ENCODE measurements around the gene BOD1L1.

The BOD1L1 gene

DNA sequence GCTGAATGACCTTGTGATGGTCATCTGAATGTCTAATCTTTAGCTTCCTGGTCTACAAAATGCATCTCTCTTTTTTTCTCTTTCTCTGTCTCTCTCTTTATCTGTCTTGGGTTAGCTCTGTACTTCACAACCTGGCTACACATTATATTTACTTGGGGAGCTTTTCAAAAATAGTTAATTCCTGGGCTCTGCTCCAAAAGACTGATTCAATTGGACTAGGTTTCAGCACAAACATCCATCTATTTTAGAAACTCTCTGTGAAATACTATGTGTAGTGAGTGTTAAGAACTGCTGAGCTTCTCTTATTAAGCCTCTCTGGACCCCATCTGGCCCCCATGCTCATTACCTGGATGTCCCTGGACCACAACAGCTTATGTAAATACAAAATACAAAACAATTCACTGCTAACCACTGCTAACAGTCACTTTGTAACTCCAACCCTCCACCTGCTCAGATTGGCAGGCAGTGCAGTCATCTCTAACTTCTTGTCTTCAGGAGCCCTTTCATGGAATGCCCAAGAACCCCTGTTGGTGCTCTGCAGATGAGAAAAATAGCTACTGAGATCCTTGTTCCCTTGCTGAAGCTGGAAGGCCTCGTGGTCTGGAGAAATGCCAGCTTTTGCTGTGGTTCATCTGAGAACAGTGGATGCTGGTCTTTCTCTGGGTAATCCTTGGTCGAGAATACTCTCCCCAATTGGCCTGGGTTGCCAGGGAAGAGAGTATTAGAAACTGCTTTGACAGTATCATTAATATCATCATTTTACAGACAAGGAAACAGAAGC, 14.8 kb upstream of the BOD1L1 start:
- Histone ChIP-seq H3K27ac (replicated peaks; ENCODE audit: low read length) (no peak overlapping the region), H2BK12ac (ENCODE audit: low read length) (no peak overlapping the region), H3K4me1 (ENCODE audit: control insufficient read depth in 2 of 2, insufficient read depth in 1 of 2, low read depth in 1 of 2, low read length in 2 of 2) (peaks cover 0 to 24% of the 10 kb centered on the region in 2 donors), H4K8ac (ENCODE audit: low read depth, low read length) (no peak overlapping the region), H3K36me3 (replicated peaks in 1 of 2; ENCODE audit: control insufficient read depth in 2 of 2, insufficient read depth in 2 of 2, low read length in 2 of 2) (no peaks in the 10 kb centered on the region), H3K4ac (ENCODE audit: low read length) (no peak overlapping the region), H3K27me3 (ENCODE audit: control insufficient read depth in 3 of 3, insufficient read depth in 3 of 3, low read depth in 1 of 3, low read length in 3 of 3) (no peaks in the 10 kb centered on the region), H3K14ac (ENCODE audit: low read length) (no peak overlapping the region), H2BK120ac (ENCODE audit: low read depth, low read length) (no peak overlapping the region), H2BK15ac (ENCODE audit: low read length) (no peak overlapping the region), H2AFZ (ENCODE audit: low read length) (peak overlapping the region; percentile 80), H3K9ac (ENCODE audit: low read depth, low read length, poor library complexity) (no peak overlapping the region), H4K91ac (ENCODE audit: low read depth, low read length, poor library complexity) (no peak overlapping the region), H2BK5ac (ENCODE audit: low read length) (no peak overlapping the region), H2AK5ac (ENCODE audit: low read depth, low read length) (no peak overlapping the region), H3K79me1 (ENCODE audit: low read depth, low read length) (no peaks in the 10 kb centered on the region), H3K18ac (ENCODE audit: low read length) (no peak overlapping the region), H3K9me3 (replicated peaks in 1 of 2; ENCODE audit: control insufficient read depth in 2 of 2, insufficient read depth in 1 of 2, low read depth in 1 of 2, low read length in 2 of 2) (no peaks in the 10 kb centered on the region), H3K4me3 (ENCODE audit: low read length in 2 of 2) (no peak overlapping the region), H3K23ac (ENCODE audit: low read depth, low read length, poor library complexity) (no peak overlapping the region), H3K4me2 (ENCODE audit: insufficient read depth, low read length, poor library complexity, severe bottlenecking) (no peak overlapping the region)
- WGBS, 2 donors (ENCODE audit: extremely low coverage in 2 of 2, insufficient read length in 2 of 2, insufficient replicate concordance in 1 of 2): no CpG with 5 or more reads among the region's 2 CpGs
- DNase-seq (ENCODE audit: low spot score): no peak

- Histone ChIP-seq H2BK5ac (ENCODE audit: low read length) (no peak overlapping the region), H2AK5ac (ENCODE audit: low read depth, low read length) (no peak overlapping the region), H3K4me1 (ENCODE audit: control insufficient read depth in 2 of 2, insufficient read depth in 1 of 2, low read depth in 1 of 2, low read length in 2 of 2) (peaks cover 0 to 20% of the 10 kb centered on the region in 2 donors), H3K18ac (ENCODE audit: low read length) (no peak overlapping the region), H2BK15ac (ENCODE audit: low read length) (no peak overlapping the region), H4K91ac (ENCODE audit: low read depth, low read length, poor library complexity) (no peak overlapping the region), H2BK12ac (ENCODE audit: low read length) (no peak overlapping the region), H3K23ac (ENCODE audit: low read depth, low read length, poor library complexity) (no peak overlapping the region), H3K79me1 (ENCODE audit: low read depth, low read length) (no peaks in the 10 kb centered on the region), H3K9ac (ENCODE audit: low read depth, low read length, poor library complexity) (no peak overlapping the region), H3K4ac (ENCODE audit: low read length) (no peak overlapping the region), H2BK120ac (ENCODE audit: low read depth, low read length) (no peak overlapping the region), H3K27ac (replicated peaks; ENCODE audit: low read length) (no peak overlapping the region), H2AFZ (ENCODE audit: low read length) (peak overlapping the region; percentile 80), H3K14ac (ENCODE audit: low read length) (no peak overlapping the region), H3K27me3 (ENCODE audit: control insufficient read depth in 3 of 3, insufficient read depth in 3 of 3, low read depth in 1 of 3, low read length in 3 of 3) (no peaks in the 10 kb centered on the region), H3K4me2 (ENCODE audit: insufficient read depth, low read length, poor library complexity, severe bottlenecking) (no peak overlapping the region), H3K4me3 (ENCODE audit: low read length in 2 of 2) (no peak overlapping the region), H3K9me3 (replicated peaks in 1 of 2; ENCODE audit: control insufficient read depth in 2 of 2, insufficient read depth in 1 of 2, low read depth in 1 of 2, low read length in 2 of 2) (no peaks in the 10 kb centered on the region), H3K36me3 (replicated peaks in 1 of 2; ENCODE audit: control insufficient read depth in 2 of 2, insufficient read depth in 2 of 2, low read length in 2 of 2) (no peaks in the 10 kb centered on the region), H4K8ac (ENCODE audit: low read depth, low read length) (no peak overlapping the region)
- WGBS, 2 donors (ENCODE audit: extremely low coverage in 2 of 2, insufficient read length in 2 of 2, insufficient replicate concordance in 1 of 2): no CpG with 5 or more reads among the region's 6 CpGs
- no peak for DNase-seq (ENCODE audit: low spot score)
Measured at GRCh38 chr4:13641084-13641483, 13.6 kb upstream of the BOD1L1 start.

DNA sequence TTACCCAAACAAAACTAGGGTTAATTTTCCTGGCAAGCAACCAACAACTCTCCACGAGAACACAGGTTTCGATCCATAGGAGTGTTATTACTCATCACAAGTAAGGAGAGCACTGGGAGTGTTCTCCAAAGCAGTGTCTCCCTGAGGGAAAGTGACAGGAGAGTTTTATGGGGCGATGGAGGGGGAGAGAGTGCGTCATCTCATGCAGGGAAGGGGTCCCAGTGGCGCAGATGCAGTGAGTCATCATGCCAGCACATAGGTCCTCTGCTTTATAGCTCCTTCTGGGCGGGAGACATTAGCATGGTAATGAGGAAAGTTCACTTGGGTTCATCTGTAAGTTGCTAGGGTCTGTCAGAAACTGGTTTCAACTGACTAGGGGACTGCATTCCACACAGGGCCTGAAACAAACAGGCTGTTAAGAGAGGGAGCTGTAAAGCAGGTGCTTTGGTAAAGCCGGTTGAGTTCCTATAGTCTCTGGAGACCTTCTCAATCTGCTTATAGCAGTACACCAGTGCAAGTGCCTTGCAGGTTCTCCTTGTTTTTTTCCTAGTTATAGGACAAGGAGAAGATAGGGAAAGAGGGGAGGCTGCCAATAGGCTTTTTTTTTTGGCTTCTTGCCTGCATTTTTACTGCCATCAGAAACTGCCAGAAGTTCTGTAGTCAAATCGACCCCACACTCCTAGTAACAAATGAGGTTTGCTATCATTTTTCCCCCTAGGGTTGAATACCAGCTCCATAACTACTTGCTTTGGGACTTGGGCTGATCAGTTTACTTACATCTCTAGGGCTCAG, 12.8 kb upstream of the BOD1L1 start:
- H2BK15ac ChIP-seq (ENCODE audit: low read length): no peak overlapping the region
- no peak overlapping the region for H2BK5ac ChIP-seq (ENCODE audit: low read length)
- DNase-seq (ENCODE audit: low spot score): no peak
- no peak overlapping the region for H4K91ac ChIP-seq (ENCODE audit: low read depth, low read length, poor library complexity)
- H3K9me3 ChIP-seq (replicated peaks in 1 of 2; ENCODE audit: control insufficient read depth in 2 of 2, insufficient read depth in 1 of 2, low read depth in 1 of 2, low read length in 2 of 2): no peaks in the 10 kb centered on the region
- WGBS, 2 donors (ENCODE audit: extremely low coverage in 2 of 2, insufficient read length in 2 of 2, insufficient replicate concordance in 1 of 2): no CpG with 5 or more reads among the region's 8 CpGs
- H2BK12ac ChIP-seq (ENCODE audit: low read length): no peak overlapping the region
- no peak overlapping the region for H3K23ac ChIP-seq (ENCODE audit: low read depth, low read length, poor library complexity)
- no peak overlapping the region for H3K9ac ChIP-seq (ENCODE audit: low read depth, low read length, poor library complexity)
- peak overlapping the region; percentile 80 for H2AFZ ChIP-seq (ENCODE audit: low read length)
- H4K8ac ChIP-seq (ENCODE audit: low read depth, low read length): no peak overlapping the region
- no peaks in the 10 kb centered on the region for H3K36me3 ChIP-seq (replicated peaks in 1 of 2; ENCODE audit: control insufficient read depth in 2 of 2, insufficient read depth in 2 of 2, low read length in 2 of 2)
- no peak overlapping the region for H2BK120ac ChIP-seq (ENCODE audit: low read depth, low read length)
- no peak overlapping the region for H3K27ac ChIP-seq (replicated peaks; ENCODE audit: low read length)
- peak overlapping the region in 1 of 2 donors; percentile 0 for H3K4me3 ChIP-seq (ENCODE audit: low read length in 2 of 2)
- no peaks in the 10 kb centered on the region for H3K79me1 ChIP-seq (ENCODE audit: low read depth, low read length)
- H3K4me1 ChIP-seq (ENCODE audit: control insufficient read depth in 2 of 2, insufficient read depth in 1 of 2, low read depth in 1 of 2, low read length in 2 of 2): peaks cover 0 to 20% of the 10 kb centered on the region in 2 donors
- no peak overlapping the region for H3K18ac ChIP-seq (ENCODE audit: low read length)
- H3K27me3 ChIP-seq (ENCODE audit: control insufficient read depth in 3 of 3, insufficient read depth in 3 of 3, low read depth in 1 of 3, low read length in 3 of 3): no peaks in the 10 kb centered on the region
- no peak overlapping the region for H3K4ac ChIP-seq (ENCODE audit: low read length)
- H2AK5ac ChIP-seq (ENCODE audit: low read depth, low read length): no peak overlapping the region
- no peak overlapping the region for H3K4me2 ChIP-seq (ENCODE audit: insufficient read depth, low read length, poor library complexity, severe bottlenecking)
- H3K14ac ChIP-seq (ENCODE audit: low read length): no peak overlapping the region

DNA sequence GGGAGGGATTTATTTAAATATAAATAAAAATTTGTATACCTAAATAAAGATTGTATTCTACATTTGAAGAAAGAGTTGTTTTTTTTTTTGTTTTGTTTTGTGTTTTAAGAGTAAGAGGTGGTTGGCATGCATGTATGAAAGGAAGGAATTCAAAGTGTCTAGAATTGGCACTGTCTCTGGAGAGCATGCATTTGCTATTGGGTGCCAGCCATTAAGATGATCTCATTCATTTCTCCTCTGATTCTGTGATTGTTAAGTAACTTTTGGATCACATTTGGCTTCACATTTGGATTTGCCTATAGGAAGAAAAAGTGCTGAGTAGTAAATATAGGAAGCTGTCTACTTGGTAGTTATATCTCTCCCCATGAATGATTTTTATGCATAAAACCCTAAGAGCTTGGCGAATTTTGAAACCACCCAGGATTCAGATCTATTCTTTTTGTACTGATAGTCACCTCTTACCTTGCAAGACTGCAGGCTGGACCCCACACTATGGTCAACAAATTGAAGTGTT, 7.8 kb upstream of the BOD1L1 start:
- DNase-seq (ENCODE audit: low spot score): no peak
- Histone ChIP-seq H2BK120ac (ENCODE audit: low read depth, low read length) (no peak overlapping the region), H3K14ac (ENCODE audit: low read length) (no peak overlapping the region), H2BK15ac (ENCODE audit: low read length) (no peak overlapping the region), H2AK5ac (ENCODE audit: low read depth, low read length) (no peak overlapping the region), H3K9ac (ENCODE audit: low read depth, low read length, poor library complexity) (no peak overlapping the region), H3K4me2 (ENCODE audit: insufficient read depth, low read length, poor library complexity, severe bottlenecking) (no peak overlapping the region), H2BK12ac (ENCODE audit: low read length) (no peak overlapping the region), H4K8ac (ENCODE audit: low read depth, low read length) (no peak overlapping the region), H3K27ac (replicated peaks; ENCODE audit: low read length) (no peak overlapping the region), H3K79me1 (ENCODE audit: low read depth, low read length) (no peaks in the 10 kb centered on the region), H3K27me3 (ENCODE audit: control insufficient read depth in 3 of 3, insufficient read depth in 3 of 3, low read depth in 1 of 3, low read length in 3 of 3) (no peaks in the 10 kb centered on the region), H3K9me3 (replicated peaks in 1 of 2; ENCODE audit: control insufficient read depth in 2 of 2, insufficient read depth in 1 of 2, low read depth in 1 of 2, low read length in 2 of 2) (no peaks in the 10 kb centered on the region), H4K91ac (ENCODE audit: low read depth, low read length, poor library complexity) (no peak overlapping the region), H2AFZ (ENCODE audit: low read length) (no peak overlapping the region), H3K36me3 (replicated peaks in 1 of 2; ENCODE audit: control insufficient read depth in 2 of 2, insufficient read depth in 2 of 2, low read length in 2 of 2) (no peaks in the 10 kb centered on the region), H3K4ac (ENCODE audit: low read length) (no peak overlapping the region), H3K4me1 (ENCODE audit: control insufficient read depth in 2 of 2, insufficient read depth in 1 of 2, low read depth in 1 of 2, low read length in 2 of 2) (peaks cover 0 to 8% of the 10 kb centered on the region in 2 donors), H3K23ac (ENCODE audit: low read depth, low read length, poor library complexity) (no peak overlapping the region), H2BK5ac (ENCODE audit: low read length) (no peak overlapping the region), H3K4me3 (ENCODE audit: low read length in 2 of 2) (no peak overlapping the region), H3K18ac (ENCODE audit: low read length) (no peak overlapping the region)
- WGBS, 2 donors (ENCODE audit: extremely low coverage in 2 of 2, insufficient read length in 2 of 2, insufficient replicate concordance in 1 of 2): no CpG with 5 or more reads among the region's 1 CpG

Measured in neuronal stem cell (in vitro differentiated cells).